Lung (tissue), 13 donors: ENCODE data around the gene MTA2. TPM values are rescaled to one million over a fixed set of nuclear protein-coding genes. Genes with fewer than 3 reads are reported as not detected.
A peak's percentile ranks its signal among the peaks of the same experiment; 100 is the strongest.

Experiments
- ATAC-seq: fragments of 200-7000 bp; cut with Tn5 transposase; one replicate; pipeline ENCODE4 v1.9.1; 2020; ENCODE audit warnings: moderate number of reproducible peaks; ENCODE audit not compliant: insufficient read depth, low FRiP score
- DNase-seq, 3 donors: peaks; one replicate each; pipeline ENCODE4 v3.0.0-alpha.2; 2013 to 2017
- H3K27ac ChIP-seq, 2 donors: one replicate each; pipeline ENCODE4 v1.5.1; 2013; ENCODE audit warnings: mild to moderate bottlenecking in 2 of 2, moderate library complexity in 2 of 2, control low read depth in 1 of 2, inconsistent platforms in 1 of 2, low read depth in 1 of 2, low read length in 1 of 2
- H3K27me3 ChIP-seq, 3 donors: one replicate each; pipeline ENCODE4 v1.5.1; 2013; ENCODE audit warnings: low read length in 2 of 3; ENCODE audit not compliant: control insufficient read depth in 3 of 3, insufficient read depth in 3 of 3
- H3K36me3 ChIP-seq, 4 donors: one replicate each; pipeline ENCODE4 v1.5.1; 2013; ENCODE audit warnings: low read length in 4 of 4, mild to moderate bottlenecking in 1 of 4, moderate library complexity in 1 of 4; ENCODE audit not compliant: control insufficient read depth in 4 of 4, insufficient read depth in 4 of 4
- H3K4me1 ChIP-seq, 5 donors: one replicate each; pipeline ENCODE4 v1.5.1; 2013; ENCODE audit warnings: low read length in 5 of 5, mild to moderate bottlenecking in 2 of 5, moderate library complexity in 1 of 5; ENCODE audit not compliant: control insufficient read depth in 5 of 5, insufficient read depth in 5 of 5
- H3K4me3 ChIP-seq: one replicate; pipeline ENCODE4 v1.5.1; 2013; ENCODE audit warnings: mild to moderate bottlenecking, control low read depth, moderate library complexity
- H3K9ac ChIP-seq, 2 donors: one replicate each; pipeline ENCODE4 v1.5.1; 2013; ENCODE audit warnings: low read length in 2 of 2, control low read depth in 1 of 2; ENCODE audit not compliant: insufficient read depth in 1 of 2
- H3K9me3 ChIP-seq, 4 donors: one replicate each; pipeline ENCODE4 v1.5.1; 2013; ENCODE audit warnings: low read length in 3 of 4, mild to moderate bottlenecking in 1 of 4, moderate library complexity in 1 of 4; ENCODE audit not compliant: control insufficient read depth in 4 of 4, insufficient read depth in 3 of 4
- WGBS, 2 donors: extraction: QIAGEN DNeasy Blood & Tissue Kit; methylation state at CpG; one replicate each; pipeline ENCODE4 v1.1.7; 2013; 5-methylcytosine and 5-hydroxymethylcytosine counted together
- polyA plus RNA-seq, 2 donors: library from polyadenylated mRNA; stranded (reverse); fragments of 200-250 nt; gene quantifications; one replicate each; pipeline ENCODE4 v1.2.1, GENCODE V29; 2013
- small RNA-seq: library from RNA; depleted of rRNA; stranded (forward); fragments of <200 nt; gene quantifications from one replicate; pipeline ENCODE3, GENCODE V24; 2014; ENCODE audit warnings: low replicate concordance
- total RNA-seq, 2 donors: library from RNA; depleted of rRNA in 1 of 2; stranded (reverse); fragments of >200 nt in 1 of 2; gene quantifications; one replicate each; pipeline ENCODE4 v1.2.1, GENCODE V29; 2014 to 2021
- TF ChIP-seq, protein P1 (sequence below): IDR thresholded peaks from 2 replicates; pipeline ENCODE4 v1.5.1; 2012; ENCODE audit warnings: mild to moderate bottlenecking; ENCODE audit errors: control extremely low read depth, extremely low read depth
- donor health status: control.
- donor health status: control.
- donor health status: Bipolar disorder and iron deficiency.
- donor health status: healthy.
- donor health status: DM: yes; HTN: yes; CAD: no.

MTA2 gene
- total and polyA plus RNA-seq, 4 donors = 53.7 to 74.4 (median 59.6) TPM

DNA sequence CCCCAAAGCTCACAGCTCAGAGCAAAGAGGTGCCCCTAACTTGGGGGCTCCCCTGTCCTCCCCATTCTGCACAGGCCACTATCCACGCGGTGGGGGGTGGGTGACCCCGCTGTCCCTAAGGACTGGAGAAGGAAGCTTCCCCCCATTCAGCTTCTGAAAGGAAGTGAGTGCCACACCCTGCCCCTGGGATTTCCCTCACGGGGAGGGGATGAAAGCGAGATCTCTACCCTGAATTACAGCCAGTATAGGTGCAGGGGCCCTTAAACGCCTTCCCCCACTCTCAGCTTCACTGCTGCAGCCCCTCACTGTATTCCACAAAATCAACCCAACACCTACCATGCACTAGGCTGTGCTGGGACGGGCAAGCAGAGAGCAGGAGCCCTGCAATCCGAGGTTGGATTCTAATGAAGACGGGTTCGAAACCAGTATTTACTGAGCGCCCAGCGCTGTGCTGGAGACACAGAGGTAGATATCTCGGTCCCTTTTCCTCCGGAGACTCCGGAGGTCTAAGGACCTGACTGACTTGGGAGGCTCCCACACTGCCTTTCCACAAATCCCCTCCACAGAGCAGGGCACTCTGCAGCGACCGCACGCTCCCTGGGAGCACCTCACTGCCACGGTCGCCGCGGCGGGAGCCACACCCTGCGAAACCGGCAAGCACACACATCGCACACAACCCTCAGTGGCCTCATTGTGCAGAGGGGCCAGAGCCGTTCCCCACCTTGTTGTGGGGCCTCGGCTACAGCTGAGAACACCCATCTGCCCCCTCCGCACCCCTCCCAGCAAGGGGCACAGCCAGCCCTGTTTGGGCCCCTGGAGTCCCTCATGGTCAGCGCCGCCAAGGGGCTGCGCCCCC is 56.9 kb downstream of the MTA2 start:
- DNase-seq = peak in 1 of 3 donors; percentile 29
- Histone ChIP-seq H3K9me3 (no peaks in the 10 kb centered on the region), H3K36me3 (peaks cover 0 to 3% (median 0%) of the 10 kb centered on the region in 4 donors), H3K9ac (peak overlapping the region; percentile 61 to 85), H3K4me3 (peak overlapping the region; percentile 93), H3K27ac (peak overlapping the region; percentile 98 to 100), H3K4me1 (peaks cover 20 to 69% (median 34%) of the 10 kb centered on the region in 5 donors), H3K27me3 (no peaks in the 10 kb centered on the region)
- 1 to 7% methylated on average over 32 of the region's 32 CpGs for WGBS, 2 donors
- no peak for ATAC-seq
- TF ChIP-seq, protein P1, sequence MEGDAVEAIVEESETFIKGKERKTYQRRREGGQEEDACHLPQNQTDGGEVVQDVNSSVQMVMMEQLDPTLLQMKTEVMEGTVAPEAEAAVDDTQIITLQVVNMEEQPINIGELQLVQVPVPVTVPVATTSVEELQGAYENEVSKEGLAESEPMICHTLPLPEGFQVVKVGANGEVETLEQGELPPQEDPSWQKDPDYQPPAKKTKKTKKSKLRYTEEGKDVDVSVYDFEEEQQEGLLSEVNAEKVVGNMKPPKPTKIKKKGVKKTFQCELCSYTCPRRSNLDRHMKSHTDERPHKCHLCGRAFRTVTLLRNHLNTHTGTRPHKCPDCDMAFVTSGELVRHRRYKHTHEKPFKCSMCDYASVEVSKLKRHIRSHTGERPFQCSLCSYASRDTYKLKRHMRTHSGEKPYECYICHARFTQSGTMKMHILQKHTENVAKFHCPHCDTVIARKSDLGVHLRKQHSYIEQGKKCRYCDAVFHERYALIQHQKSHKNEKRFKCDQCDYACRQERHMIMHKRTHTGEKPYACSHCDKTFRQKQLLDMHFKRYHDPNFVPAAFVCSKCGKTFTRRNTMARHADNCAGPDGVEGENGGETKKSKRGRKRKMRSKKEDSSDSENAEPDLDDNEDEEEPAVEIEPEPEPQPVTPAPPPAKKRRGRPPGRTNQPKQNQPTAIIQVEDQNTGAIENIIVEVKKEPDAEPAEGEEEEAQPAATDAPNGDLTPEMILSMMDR = no peak

- H3K27me3 ChIP-seq = no peaks in the 10 kb centered on the region
- H3K4me3 ChIP-seq = peak overlapping the region; percentile 93
- DNase-seq (peak in 1 of 3 donors; percentile 13), ATAC-seq (no peak)
- peaks cover 0 to 3% (median 0%) of the 10 kb centered on the region in 4 donors for H3K36me3 ChIP-seq
- peak overlapping the region; percentile 98 to 100 for H3K27ac ChIP-seq
- TF ChIP-seq, protein P1 = no peak
- no peaks in the 10 kb centered on the region for H3K9me3 ChIP-seq
- 33 to 63% methylated on average over 22 of the region's 22 CpGs for WGBS, 2 donors
- H3K4me1 ChIP-seq = peaks cover 27 to 74% (median 42%) of the 10 kb centered on the region in 5 donors
- peak overlapping the region in 1 of 2 donors; percentile 85 for H3K9ac ChIP-seq
These were observed 57.8 kb downstream of the MTA2 start for GRCh38 chr11:62543680-62544444.

Small RNAs within 50 kb of the gene (small RNA-seq; reads per million reads assigned to genes)
- gene AP001458.1 (not detected), gene EEF1G (not detected), gene MIR6747 (0.31 reads per million, percentile 36 among the genes with 10 or more reads in this experiment)

Other genes starting within 250 kb of the MTA2 start
- gene SCGB1A1, start 182.8 kb downstream of the MTA2 start, total RNA-seq = 1,000 to 10,000 TPM in 1 of 2 donors, 10 to 100 TPM in 1; 16.0 to 5,001 TPM
- gene SCGB1A1, start 182.8 kb downstream of the MTA2 start, polyA plus RNA-seq = 1,000 to 10,000 TPM; 2,989 to 6,099 TPM
- gene AHNAK, start 55.1 kb downstream of the MTA2 start, total RNA-seq = 100 to 1,000 TPM; 396 to 707 TPM
- gene AHNAK, start 55.1 kb downstream of the MTA2 start, polyA plus RNA-seq = 10 to 100 TPM; 66.5 to 79.9 TPM
- 1,000 to 10,000 TPM in 1 of 2 donors, 100 to 1,000 TPM in 1; 941 to 1,160 TPM for gene EEF1G, start 28.0 kb downstream of the MTA2 start, total RNA-seq
- gene EEF1G, start 28.0 kb downstream of the MTA2 start, polyA plus RNA-seq = 1,000 to 10,000 TPM; 1,043 to 1,130 TPM
- 10 to 100 TPM; 10.8 to 19.4 TPM for gene TUT1, start 10.3 kb downstream of the MTA2 start, total RNA-seq
- 10 to 100 TPM; 15.2 to 21.9 TPM for gene TUT1, start 10.3 kb downstream of the MTA2 start, polyA plus RNA-seq
- gene EML3, start 10.9 kb upstream of the MTA2 start, total RNA-seq = 10 to 100 TPM; 29.1 to 95.4 TPM
- 10 to 100 TPM; 59.5 to 66.4 TPM for gene EML3, start 10.9 kb upstream of the MTA2 start, polyA plus RNA-seq
- gene ROM1, start 11.4 kb upstream of the MTA2 start, total RNA-seq = 1 to 10 TPM; 3.5 to 9.6 TPM
- gene ROM1, start 11.4 kb upstream of the MTA2 start, polyA plus RNA-seq = 10 to 100 TPM in 1 of 2 donors, 1 to 10 TPM in 1; 9.3 to 17.9 TPM
- 10 to 100 TPM; 14.6 to 48.7 TPM for gene B3GAT3, start 20.1 kb upstream of the MTA2 start, total RNA-seq
- gene B3GAT3, start 20.1 kb upstream of the MTA2 start, polyA plus RNA-seq = 10 to 100 TPM; 50.3 to 58.0 TPM
- gene GANAB, start 44.7 kb upstream of the MTA2 start, total RNA-seq = 100 to 1,000 TPM; 181 to 266 TPM
- 100 to 1,000 TPM; 104 to 155 TPM for gene GANAB, start 44.7 kb upstream of the MTA2 start, polyA plus RNA-seq
- 10 to 100 TPM; 15.5 to 22.7 TPM for gene INTS5, start 51.4 kb upstream of the MTA2 start, total RNA-seq
- 10 to 100 TPM in 1 of 2 donors, 1 to 10 TPM in 1; 8.5 to 17.4 TPM for gene INTS5, start 51.4 kb upstream of the MTA2 start, polyA plus RNA-seq
- gene C11orf98, start 63.3 kb upstream of the MTA2 start, total RNA-seq = 10 to 100 TPM; 19.0 to 54.0 TPM
- gene C11orf98, start 63.3 kb upstream of the MTA2 start, polyA plus RNA-seq = 100 to 1,000 TPM; 135 to 140 TPM
- gene CSKMT, start 63.4 kb upstream of the MTA2 start, total RNA-seq = 10 to 100 TPM in 1 of 2 donors, 1 to 10 TPM in 1; 5.3 to 19.8 TPM
- 10 to 100 TPM; 11.0 to 37.1 TPM for gene CSKMT, start 63.4 kb upstream of the MTA2 start, polyA plus RNA-seq
- 10 to 100 TPM in 1 of 2 donors, 1 to 10 TPM in 1; 8.6 to 10.4 TPM for gene UQCC3, start 69.8 kb upstream of the MTA2 start, total RNA-seq
- 10 to 100 TPM in 1 of 2 donors, 1 to 10 TPM in 1; 8.7 to 20.1 TPM for gene UQCC3, start 69.8 kb upstream of the MTA2 start, polyA plus RNA-seq
- gene LBHD1, start 70.4 kb upstream of the MTA2 start, total RNA-seq = 1 to 10 TPM; 4.4 to 8.9 TPM
- gene LBHD1, start 70.4 kb upstream of the MTA2 start, polyA plus RNA-seq = 1 to 10 TPM; 4.4 to 5.7 TPM
- gene UBXN1, start 77.2 kb upstream of the MTA2 start, total RNA-seq = 10 to 100 TPM; 54.8 to 80.2 TPM
- 100 to 1,000 TPM; 149 to 168 TPM for gene UBXN1, start 77.2 kb upstream of the MTA2 start, polyA plus RNA-seq
- 1 to 10 TPM in 1 of 2 donors, under 1 TPM in 1; 0.57 to 2.6 TPM for gene LRRN4CL, start 87.7 kb upstream of the MTA2 start, total RNA-seq
- gene LRRN4CL, start 87.7 kb upstream of the MTA2 start, polyA plus RNA-seq = 1 to 10 TPM in 1 of 2 donors, under 1 TPM in 1; 0.46 to 1.9 TPM
- gene BSCL2, start 105.6 kb upstream of the MTA2 start, total RNA-seq = 100 to 1,000 TPM in 1 of 2 donors, 10 to 100 TPM in 1; 30.7 to 120 TPM
- gene BSCL2, start 105.6 kb upstream of the MTA2 start, polyA plus RNA-seq = 100 to 1,000 TPM in 1 of 2 donors, 10 to 100 TPM in 1; 65.7 to 190 TPM
- gene GNG3, start 105.8 kb upstream of the MTA2 start, total RNA-seq = under 1 TPM in 1 of 2 donors, not detected in 1; 0.40 TPM
- gene GNG3, start 105.8 kb upstream of the MTA2 start, polyA plus RNA-seq = under 1 TPM; 0.05 to 0.26 TPM
- 10 to 100 TPM; 41.4 to 53.1 TPM for gene HNRNPUL2, start 125.6 kb upstream of the MTA2 start, total RNA-seq
- 10 to 100 TPM; 25.6 to 29.5 TPM for gene HNRNPUL2, start 125.6 kb upstream of the MTA2 start, polyA plus RNA-seq
- 10 to 100 TPM; 27.7 to 33.8 TPM for gene TTC9C, start 126.6 kb upstream of the MTA2 start, total RNA-seq
- 10 to 100 TPM; 22.6 to 55.5 TPM for gene TTC9C, start 126.6 kb upstream of the MTA2 start, polyA plus RNA-seq
- 10 to 100 TPM in 1 of 2 donors, 1 to 10 TPM in 1; 8.9 to 12.9 TPM for gene ZBTB3, start 152.3 kb upstream of the MTA2 start, total RNA-seq
- gene ZBTB3, start 152.3 kb upstream of the MTA2 start, polyA plus RNA-seq = 1 to 10 TPM; 2.1 to 5.8 TPM
- 10 to 100 TPM; 52.0 to 72.9 TPM for gene POLR2G, start 159.7 kb upstream of the MTA2 start, total RNA-seq
- gene POLR2G, start 159.7 kb upstream of the MTA2 start, polyA plus RNA-seq = 100 to 1,000 TPM; 141 to 148 TPM
- 10 to 100 TPM; 22.6 to 27.8 TPM for gene TAF6L, start 169.5 kb upstream of the MTA2 start, total RNA-seq
- 10 to 100 TPM; 18.7 to 32.7 TPM for gene TAF6L, start 169.5 kb upstream of the MTA2 start, polyA plus RNA-seq
- gene TMEM179B, start 185.5 kb upstream of the MTA2 start, total RNA-seq = 10 to 100 TPM; 40.0 to 61.0 TPM
- gene TMEM179B, start 185.5 kb upstream of the MTA2 start, polyA plus RNA-seq = 10 to 100 TPM; 68.8 to 87.6 TPM
- gene TMEM223, start 190.1 kb upstream of the MTA2 start, total RNA-seq = 10 to 100 TPM in 1 of 2 donors, 1 to 10 TPM in 1; 9.7 to 15.6 TPM
- gene TMEM223, start 190.1 kb upstream of the MTA2 start, polyA plus RNA-seq = 10 to 100 TPM; 21.9 to 38.6 TPM
- 10 to 100 TPM; 62.6 to 89.4 TPM for gene NXF1, start 203.6 kb upstream of the MTA2 start, total RNA-seq
- 10 to 100 TPM; 68.4 to 82.5 TPM for gene NXF1, start 203.6 kb upstream of the MTA2 start, polyA plus RNA-seq
- gene STX5, start 230.2 kb upstream of the MTA2 start, total RNA-seq = 10 to 100 TPM; 38.7 to 47.6 TPM
- 10 to 100 TPM; 19.8 to 36.6 TPM for gene STX5, start 230.2 kb upstream of the MTA2 start, polyA plus RNA-seq
- gene TEX54, start 231.0 kb upstream of the MTA2 start, total RNA-seq = not detected
- gene TEX54, start 231.0 kb upstream of the MTA2 start, polyA plus RNA-seq = not detected
- 10 to 100 TPM; 26.2 to 41.4 TPM for gene WDR74, start 237.7 kb upstream of the MTA2 start, total RNA-seq
- 10 to 100 TPM; 42.5 to 64.1 TPM for gene WDR74, start 237.7 kb upstream of the MTA2 start, polyA plus RNA-seq